Karpas-422 (cell line): ENCODE measurements around the gene CDC34. TPM values are rescaled to one million over a fixed set of nuclear protein-coding genes. Genes with fewer than 3 reads are reported as not detected.

Experiments used
- DNase-seq: peaks from one replicate; pipeline ENCODE4 v3.0.0-alpha.2; 2015
- H2AFZ ChIP-seq: fragments of 200-600 bp; sonication (generic); 2 replicates; pipeline ENCODE4 v1.6.1; 2014; ENCODE audit warnings: antibody characterized with exemption, low read length, mixed read lengths
- H3K27ac ChIP-seq: fragments of 200-600 bp; sonication (generic); 2 replicates; pipeline ENCODE4 v1.5.1; 2014; ENCODE audit warnings: mild to moderate bottlenecking, low read length, moderate library complexity
- H3K27me3 ChIP-seq: fragments of 200-600 bp; sonication (generic); 2 replicates; pipeline ENCODE4 v1.6.1; 2014; ENCODE audit warnings: low read length, mixed read lengths
- H3K36me3 ChIP-seq: fragments of 200-600 bp; sonication (generic); 2 replicates; pipeline ENCODE4 v1.6.1; 2014; ENCODE audit warnings: low read length, mixed read lengths; ENCODE audit not compliant: insufficient read depth
- H3K4me1 ChIP-seq: fragments of 200-600 bp; sonication (generic); 2 replicates; pipeline ENCODE4 v1.6.1; 2014; ENCODE audit warnings: mild to moderate bottlenecking, low read length, mixed read lengths
- H3K4me2 ChIP-seq: fragments of 200-600 bp; sonication (generic); 2 replicates; pipeline ENCODE4 v1.6.1; 2014; ENCODE audit warnings: low read length, low read depth, mild to moderate bottlenecking; ENCODE audit not compliant: poor library complexity, severe bottlenecking
- H3K4me3 ChIP-seq: fragments of 200-600 bp; sonication (generic); 2 replicates; pipeline ENCODE4 v1.5.1; 2014; ENCODE audit warnings: mild to moderate bottlenecking, antibody characterized with exemption, low read length, mixed read lengths
- H3K79me2 ChIP-seq: fragments of 200-600 bp; sonication (generic); 2 replicates; pipeline ENCODE4 v1.6.1; 2014; ENCODE audit warnings: mild to moderate bottlenecking, low read length, mixed read lengths
- H3K9ac ChIP-seq: fragments of 200-600 bp; sonication (generic); 2 replicates; pipeline ENCODE4 v1.6.0; 2014; ENCODE audit warnings: low read length
- H3K9me2 ChIP-seq: fragments of 200-600 bp; sonication (generic), shearing (Covaris generic); replicated peaks from 2 replicates; pipeline ENCODE4 v1.6.0; 2014; ENCODE audit warnings: mild to moderate bottlenecking, low read length, moderate library complexity; ENCODE audit not compliant: insufficient read depth
- H3K9me3 ChIP-seq: fragments of 300-700, 200-600 bp; sonication (generic); 2 replicates; pipeline ENCODE4 v1.6.1; 2014; ENCODE audit warnings: low read length, mixed read lengths
- H4K20me1 ChIP-seq: fragments of 200-600 bp; sonication (generic); 2 replicates; pipeline ENCODE4 v1.6.1; 2014; ENCODE audit warnings: mild to moderate bottlenecking, antibody characterized with exemption, low read length, low read depth; ENCODE audit not compliant: insufficient read depth
- total RNA-seq: library from RNA; depleted of rRNA; stranded (reverse); fragments of >200 nt; shearing (Covaris generic); gene quantifications from 2 replicates; pipeline ENCODE4 v1.2.3, GENCODE V29; 2014; ENCODE audit warnings: low replicate concordance

The CDC34 gene
- total RNA-seq, 1 experiment from 2014 or later = 25.7 TPM

- Histone ChIP-seq H4K20me1 (no peaks in the 10 kb centered on the region), H3K9me3 (no peaks in the 10 kb centered on the region), H3K4me3 (no peak overlapping the region), H3K27me3 (no peaks in the 10 kb centered on the region), H3K4me1 (no peaks in the 10 kb centered on the region), H3K79me2 (no peaks in the 10 kb centered on the region), H3K9me2 (no peaks in the 10 kb centered on the region), H3K4me2 (no peak overlapping the region), H2AFZ (no peak overlapping the region), H3K9ac (no peak overlapping the region), H3K27ac (no peak overlapping the region), H3K36me3 (no peaks in the 10 kb centered on the region)
- DNase-seq = no peak
Measured at GRCh38 chr19:541699-542098, 10.1 kb downstream of the CDC34 start.

DNA sequence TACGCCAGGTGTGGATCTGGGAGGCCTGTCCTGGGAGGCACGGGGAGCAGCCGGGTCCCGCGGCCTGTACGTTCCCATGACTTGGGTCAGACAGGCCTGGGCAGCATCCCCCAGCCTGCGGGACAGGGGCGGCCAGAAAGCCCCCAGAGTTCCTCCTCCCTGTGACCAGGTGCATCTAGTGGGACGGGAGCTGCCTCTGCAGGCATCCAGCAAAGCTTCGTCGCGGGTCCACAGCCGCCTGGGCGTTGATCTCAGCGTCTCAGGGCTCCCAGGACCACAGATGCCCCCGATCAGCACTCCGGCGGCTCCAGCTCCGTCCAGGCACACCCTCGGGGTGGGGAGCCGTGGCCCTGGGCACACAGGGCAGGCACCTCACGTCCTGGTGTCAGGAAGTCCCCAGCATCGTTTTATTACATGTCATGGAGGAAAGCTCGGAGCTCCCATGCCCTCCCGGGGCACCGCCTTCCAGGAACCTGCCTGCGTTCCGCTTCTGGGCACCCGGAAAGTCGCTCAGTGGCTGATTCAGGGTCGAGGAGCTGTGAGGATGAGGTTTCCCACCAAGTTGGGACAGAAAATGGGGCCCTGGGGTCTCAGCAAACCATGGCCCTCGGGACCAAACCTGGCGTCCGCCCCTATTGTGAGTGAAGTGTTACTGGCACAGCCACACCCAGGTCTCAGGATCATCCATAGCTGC, 10.8 kb downstream of the CDC34 start:
- Histone ChIP-seq H2AFZ (no peak overlapping the region), H3K27ac (no peak overlapping the region), H3K79me2 (no peaks in the 10 kb centered on the region), H3K27me3 (no peaks in the 10 kb centered on the region), H3K4me1 (no peaks in the 10 kb centered on the region), H3K4me3 (no peak overlapping the region), H3K9me3 (no peaks in the 10 kb centered on the region), H3K36me3 (no peaks in the 10 kb centered on the region), H4K20me1 (no peaks in the 10 kb centered on the region), H3K9me2 (no peaks in the 10 kb centered on the region), H3K4me2 (no peak overlapping the region), H3K9ac (no peak overlapping the region)
- DNase-seq = no peak

DNA sequence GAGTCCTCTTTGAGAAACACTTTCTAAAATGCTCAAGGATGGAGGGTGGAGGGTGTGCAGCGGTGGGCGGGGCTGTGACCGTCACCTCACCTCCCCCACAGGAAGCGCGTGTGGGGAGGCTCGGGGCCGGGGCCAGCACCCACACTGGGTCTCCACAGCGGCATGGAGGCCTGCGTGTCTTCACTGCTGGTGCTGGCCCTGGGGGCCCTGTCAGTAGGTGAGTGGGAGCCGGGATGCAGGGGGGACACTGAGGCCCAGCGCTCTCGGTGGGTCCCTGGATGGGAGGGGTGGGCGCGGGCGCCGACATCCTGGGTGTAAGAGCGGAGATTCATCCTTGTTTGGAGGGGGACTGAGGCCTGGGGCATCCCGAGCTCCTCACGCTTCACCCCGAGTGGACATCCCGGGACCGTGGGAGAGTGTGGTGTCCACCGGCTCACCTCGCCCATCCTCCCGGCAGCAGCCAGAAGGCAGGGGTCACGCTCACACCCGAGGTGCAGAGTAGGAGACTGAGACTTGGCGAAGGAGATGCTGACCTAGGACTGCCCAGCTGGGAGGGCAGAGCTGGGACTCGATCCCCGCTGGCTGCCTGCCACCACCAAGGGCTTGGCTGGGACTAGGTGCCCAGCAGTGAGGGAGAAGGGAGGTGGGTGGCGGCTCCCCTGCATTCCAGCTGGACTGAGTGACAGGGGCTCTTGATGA, 12.5 kb downstream of the CDC34 start, which contains the start of gene GZMM:
Gene GZMM (plus strand): TSS at position 144 of the 699 bp plus-strand sequence. CDS start 19 bp downstream, at position 163.
- H3K27ac ChIP-seq = no peak within 1 kb of the TSS

GRCh38 chr19:547117-547516, 15.6 kb downstream of the CDC34 start:
- Histone ChIP-seq H3K9me3 (no peaks in the 10 kb centered on the region), H3K9me2 (no peaks in the 10 kb centered on the region), H3K36me3 (no peaks in the 10 kb centered on the region), H3K27ac (no peak overlapping the region), H3K4me1 (no peaks in the 10 kb centered on the region), H3K79me2 (no peaks in the 10 kb centered on the region), H3K27me3 (no peaks in the 10 kb centered on the region), H4K20me1 (no peaks in the 10 kb centered on the region), H3K4me2 (no peak overlapping the region), H3K9ac (no peak overlapping the region), H3K4me3 (no peak overlapping the region), H2AFZ (no peak overlapping the region)
- DNase-seq = no peak

More for the DNA sequence above, 12.5 kb downstream of the CDC34 start, which contains the start of gene GZMM:
- H3K9me3 ChIP-seq = no peaks in the 10 kb centered on the region
- H3K9me2 ChIP-seq = no peaks in the 10 kb centered on the region
- no peaks in the 10 kb centered on the region for H3K27me3 ChIP-seq
- H3K4me2 ChIP-seq = no peak within 1 kb of the TSS
- no peaks in the 10 kb centered on the region for H3K36me3 ChIP-seq
- peak; percentile 72 for DNase-seq
- no peaks in the 10 kb centered on the region for H3K79me2 ChIP-seq
- no peak within 1 kb of the TSS for H3K9ac ChIP-seq
- no peaks in the 10 kb centered on the region for H3K4me1 ChIP-seq
- no peak within 1 kb of the TSS for H3K4me3 ChIP-seq
- H2AFZ ChIP-seq = no peak within 1 kb of the TSS
- no peaks in the 10 kb centered on the region for H4K20me1 ChIP-seq

DNA sequence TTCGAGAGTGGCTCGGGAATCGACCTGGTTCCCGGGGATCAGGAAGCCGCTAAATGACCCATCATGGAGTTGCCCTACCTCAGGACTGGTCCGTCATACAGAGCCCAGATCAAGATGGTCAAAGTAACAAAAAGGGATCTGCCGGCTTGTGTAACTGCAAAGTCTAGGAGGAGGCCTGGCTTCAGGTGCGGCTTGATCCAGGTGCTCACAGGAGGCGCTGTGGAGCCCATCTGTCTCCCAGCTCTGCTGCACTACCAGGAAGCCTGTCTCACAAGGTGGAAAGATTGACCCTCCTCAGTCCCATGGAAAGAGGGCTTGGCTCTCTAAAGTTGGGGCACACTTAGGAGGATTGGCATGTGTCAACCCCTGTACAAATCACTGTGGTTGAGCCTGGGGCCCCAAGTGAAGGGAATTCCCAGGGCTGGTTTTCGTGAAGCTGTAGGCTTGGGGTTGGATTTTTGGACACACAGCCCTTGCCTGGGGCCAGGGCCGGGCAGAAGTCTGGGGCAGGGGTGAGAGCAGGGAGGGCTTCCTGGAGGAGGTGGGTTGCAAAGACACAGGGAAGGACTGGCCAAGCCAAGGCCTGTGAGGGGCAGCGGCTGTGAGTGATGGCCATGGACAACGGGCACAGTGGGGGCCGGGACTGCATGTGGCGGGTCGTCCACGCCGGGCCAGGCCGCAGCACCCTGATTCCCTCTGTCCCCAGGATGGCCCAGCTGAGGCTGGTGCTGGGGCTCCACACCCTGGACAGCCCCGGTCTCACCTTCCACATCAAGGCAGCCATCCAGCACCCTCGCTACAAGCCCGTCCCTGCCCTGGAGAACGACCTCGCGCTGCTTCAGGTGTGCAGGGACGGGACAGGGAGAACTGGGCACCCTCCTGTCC, 16.5 kb downstream of the CDC34 start:
- H3K9me3 ChIP-seq = no peaks in the 10 kb centered on the region
- H3K27me3 ChIP-seq = no peaks in the 10 kb centered on the region
- no peak overlapping the region for H3K27ac ChIP-seq
- no peak for DNase-seq
- H4K20me1 ChIP-seq = no peaks in the 10 kb centered on the region
- no peak overlapping the region for H3K9ac ChIP-seq
- no peaks in the 10 kb centered on the region for H3K79me2 ChIP-seq
- H3K4me1 ChIP-seq = no peaks in the 10 kb centered on the region
- no peaks in the 10 kb centered on the region for H3K36me3 ChIP-seq
- no peak overlapping the region for H2AFZ ChIP-seq
- no peak overlapping the region for H3K4me2 ChIP-seq
- H3K9me2 ChIP-seq = no peaks in the 10 kb centered on the region
- H3K4me3 ChIP-seq = no peak overlapping the region

DNA sequence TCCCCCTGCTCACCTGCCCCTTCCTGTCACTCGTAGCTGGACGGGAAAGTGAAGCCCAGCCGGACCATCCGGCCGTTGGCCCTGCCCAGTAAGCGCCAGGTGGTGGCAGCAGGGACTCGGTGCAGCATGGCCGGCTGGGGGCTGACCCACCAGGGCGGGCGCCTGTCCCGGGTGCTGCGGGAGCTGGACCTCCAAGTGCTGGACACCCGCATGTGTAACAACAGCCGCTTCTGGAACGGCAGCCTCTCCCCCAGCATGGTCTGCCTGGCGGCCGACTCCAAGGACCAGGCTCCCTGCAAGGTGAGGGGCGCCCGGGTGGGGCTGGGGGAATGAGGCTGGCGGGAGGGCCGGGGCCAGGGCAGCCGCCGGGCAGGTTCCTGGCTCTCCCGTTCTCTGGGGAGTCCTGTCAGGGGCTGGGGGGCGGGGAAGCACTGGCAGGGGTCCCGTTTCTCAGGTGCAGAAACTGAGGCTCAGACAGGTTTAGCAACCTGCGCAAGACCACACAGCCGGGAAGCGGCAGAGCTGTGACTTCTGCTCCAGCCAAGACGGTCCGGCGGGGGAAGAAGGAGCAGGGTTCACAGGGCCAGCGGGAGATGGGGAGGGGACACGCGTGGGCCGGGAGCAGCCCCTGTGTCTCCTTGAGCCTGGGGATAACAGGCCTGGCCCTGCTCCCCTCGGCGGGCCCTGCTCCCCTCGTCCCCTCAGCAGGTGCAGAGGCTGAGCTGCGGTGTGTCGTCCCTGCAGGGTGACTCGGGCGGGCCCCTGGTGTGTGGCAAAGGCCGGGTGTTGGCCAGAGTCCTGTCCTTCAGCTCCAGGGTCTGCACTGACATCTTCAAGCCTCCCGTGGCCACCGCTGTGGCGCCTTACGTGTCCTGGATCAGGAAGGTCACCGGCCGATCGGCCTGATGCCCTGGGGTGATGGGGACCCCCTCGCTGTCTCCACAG, 17.6 kb downstream of the CDC34 start:
- no peaks in the 10 kb centered on the region for H3K4me1 ChIP-seq
- H3K9me2 ChIP-seq = no peaks in the 10 kb centered on the region
- H3K9me3 ChIP-seq = no peaks in the 10 kb centered on the region
- no peak overlapping the region for H3K4me3 ChIP-seq
- H3K4me2 ChIP-seq = no peak overlapping the region
- no peak for DNase-seq
- no peak overlapping the region for H3K9ac ChIP-seq
- no peaks in the 10 kb centered on the region for H4K20me1 ChIP-seq
- no peaks in the 10 kb centered on the region for H3K27me3 ChIP-seq
- no peaks in the 10 kb centered on the region for H3K36me3 ChIP-seq
- H3K79me2 ChIP-seq = no peaks in the 10 kb centered on the region
- no peak overlapping the region for H2AFZ ChIP-seq
- H3K27ac ChIP-seq = no peak overlapping the region

DNA sequence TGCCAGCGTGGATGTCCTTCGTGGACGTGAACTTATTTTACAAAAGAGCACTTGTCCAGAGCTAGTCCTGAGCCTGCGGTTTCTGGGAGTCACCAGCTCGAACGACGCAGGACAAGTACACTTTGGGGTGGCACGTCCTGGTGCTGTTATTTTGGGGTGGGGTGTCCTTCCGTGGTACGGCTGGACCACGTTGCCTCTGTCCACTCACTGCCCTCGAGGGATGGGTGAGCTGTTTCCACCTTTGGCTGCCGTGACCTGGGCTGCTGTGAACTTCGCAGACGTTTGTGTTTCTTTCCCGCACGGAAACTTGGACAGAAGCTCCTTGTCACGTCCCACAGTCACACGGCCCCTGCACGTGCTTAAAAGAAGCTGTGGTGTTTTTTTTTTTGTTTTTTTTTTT, 23.3 kb downstream of the CDC34 start:
- no peak overlapping the region for H3K4me2 ChIP-seq
- no peaks in the 10 kb centered on the region for H3K4me1 ChIP-seq
- H3K9me3 ChIP-seq = no peaks in the 10 kb centered on the region
- H3K9me2 ChIP-seq = no peaks in the 10 kb centered on the region
- H3K27me3 ChIP-seq = no peaks in the 10 kb centered on the region
- no peak overlapping the region for H3K9ac ChIP-seq
- H2AFZ ChIP-seq = no peak overlapping the region
- no peak overlapping the region for H3K4me3 ChIP-seq
- no peaks in the 10 kb centered on the region for H3K36me3 ChIP-seq
- H3K79me2 ChIP-seq = no peaks in the 10 kb centered on the region
- no peak overlapping the region for H3K27ac ChIP-seq
- H4K20me1 ChIP-seq = no peaks in the 10 kb centered on the region
- no peak for DNase-seq
